Thyroid gland (tissue), 4 donors: Measurements from ENCODE around the gene RNPEP.

Experiments
- CTCF ChIP-seq, 6 experiments: fragments of 200-600 bp in 3 of 6; fragments of 450-650 bp in 3 of 6; sonication (generic) in 3 of 6; IDR thresholded peaks; one replicate each; pipeline ENCODE4 v1.5.1; 2016 to 2019; ENCODE audit warnings: antibody characterized with exemption in 6 of 6, mild to moderate bottlenecking in 2 of 6, inconsistent platforms in 1 of 6, moderate library complexity in 1 of 6
- POLR2A ChIP-seq, 2 donors: fragments of 450-650 bp; IDR thresholded peaks; one replicate each; pipeline ENCODE4 v1.6.1; 2017; ENCODE audit warnings: antibody characterized with exemption in 2 of 2, mild to moderate bottlenecking in 2 of 2, moderate library complexity in 1 of 2

GRCh38 chr1:202049129-202049528, 66.7 kb downstream of the RNPEP start:
- no peak for TF ChIP-seq CTCF (IDR thresholded peaks at IDR 0.05)
- TF ChIP-seq POLR2A (IDR thresholded peaks at IDR 0.05) = no peak
